Measurements from ENCODE around the gene MYO1E. TPM values are rescaled to one million over a fixed set of nuclear protein-coding genes. Genes with fewer than 3 reads are reported as not detected.

The MYO1E gene
- total and polyA plus RNA-seq, 2 of the 4 experiments (the other 2 are of a cell fraction): 13.4 to 37.3 TPM

GRCh38 chr15:59352189-59352588 lies 20.5 kb downstream of the MYO1E start:
- Histone ChIP-seq H2AK5ac (ENCODE audit: low read depth, low read length) (no peak overlapping the region), H3K4me3 (ENCODE audit: insufficient read depth, low read depth, low read length) (no peak overlapping the region), H3K27ac (ENCODE audit: insufficient read depth, low read length) (no peak overlapping the region), H4K5ac (ENCODE audit: low read depth, low read length) (no peak overlapping the region), H3K56ac (ENCODE audit: extremely low read depth, insufficient read depth, low read length) (no peak overlapping the region), H3K9ac (ENCODE audit: low read depth, low read length) (no peak overlapping the region), H3K18ac (ENCODE audit: low read depth, low read length) (no peak overlapping the region), H3K79me1 (ENCODE audit: low read depth in 1 of 2, low read length in 2 of 2) (peaks cover 32 to 78% of the 10 kb centered on the region in 2 experiments), H3K4me2 (ENCODE audit: low read depth, low read length) (no peak overlapping the region), H3K9me3 (ENCODE audit: control insufficient read depth, insufficient read depth, low read length) (no peaks in the 10 kb centered on the region), H2BK5ac (ENCODE audit: low read depth, low read length, poor library complexity, severe bottlenecking) (no peak overlapping the region), H3K4me1 (ENCODE audit: control insufficient read depth, insufficient read depth, low read length) (no peaks in the 10 kb centered on the region; the same call in 1 of the 2 replicates), H3K23ac (ENCODE audit: low read depth, low read length) (no peak overlapping the region), H2BK20ac (ENCODE audit: low read depth, low read length) (no peak overlapping the region), H4K20me1 (ENCODE audit: insufficient read depth, low read length) (peaks cover 20% of the 10 kb centered on the region), H2AFZ (replicated peaks; ENCODE audit: low read length, poor library complexity) (no peak overlapping the region), H3K14ac (replicated peaks; ENCODE audit: low read depth, low read length) (no peak overlapping the region), H2BK120ac (ENCODE audit: low read depth, low read length) (no peak overlapping the region), H3K9me1 (ENCODE audit: insufficient read depth, low read length) (peaks cover 8% of the 10 kb centered on the region), H2AK9ac (replicated peaks; ENCODE audit: low read depth, low read length, poor library complexity) (no peak overlapping the region), H3K4ac (ENCODE audit: low read depth, low read length) (no peak overlapping the region; the same call in 1 of the 2 replicates), H3K27me3 (ENCODE audit: control insufficient read depth, insufficient read depth, low read length) (no peaks in the 10 kb centered on the region), H2BK15ac (ENCODE audit: low read depth, low read length) (no peak overlapping the region), H3K36me3 (ENCODE audit: control insufficient read depth, insufficient read depth, low read length) (no peaks in the 10 kb centered on the region), H4K8ac (ENCODE audit: low read depth in 2 of 2, low read length in 2 of 2) (no peak overlapping the region), H4K91ac (ENCODE audit: insufficient read depth, low read depth, low read length) (no peak overlapping the region)
- DNase-seq: no peak
- TF ChIP-seq MAFK (IDR thresholded peaks at IDR 0.05; ENCODE audit: low read depth, low read length) (no peak), CHD1 (IDR thresholded peaks at IDR 0.05; ENCODE audit: low read depth, low read length) (no peak), POLR2A (IDR thresholded peaks at IDR 0.05; ENCODE audit: low read depth, low read length) (no peak), CTCF (conservative IDR thresholded peaks at IDR 0.05; ENCODE audit: low read depth, low read length) (no peak), FOS (IDR thresholded peaks at IDR 0.05; ENCODE audit: low read depth, low read length) (no peak), RAD21 (IDR thresholded peaks at IDR 0.05; ENCODE audit: low read length) (no peak), BHLHE40 (IDR thresholded peaks at IDR 0.05; ENCODE audit: low read depth, low read length) (no peak), ELK1 (IDR thresholded peaks at IDR 0.05; ENCODE audit: borderline replicate concordance, low read depth, low read length) (no peak), SMC3 (IDR thresholded peaks at IDR 0.05; ENCODE audit: low read depth, low read length) (no peak), MAZ (IDR thresholded peaks at IDR 0.05; ENCODE audit: borderline replicate concordance, low read depth, low read length) (no peak), CEBPB (IDR thresholded peaks at IDR 0.05; ENCODE audit: low read depth, low read length) (no peak), NFE2L2 (IDR thresholded peaks at IDR 0.05; ENCODE audit: low read depth, low read length) (no peak)
- POLR2A ChIA-PET (ENCODE audit: unreplicated experiment): no interaction called here
- no peak for ATAC-seq (ENCODE audit: low read depth)
- WGBS, 2 experiments (ENCODE audit: extremely low coverage in 2 of 2, insufficient read length in 1 of 2): 92% methylated on average over 2 of the region's 9 CpGs; no CpG with 5 or more reads in 1 of the 2 experiments
- in situ Hi-C loops (cut with MboI; ENCODE audit: low sequenced_read_pairs): no loop called here
- dilution Hi-C loops (cut with HindIII; ENCODE audit: low sequenced_read_pairs, unreplicated experiment): no loop called here
- BruUV-seq (replicated peaks): no TSS peak
- intact Hi-C loops (cut with micrococcal nuclease): no loop called here
- CTCF ChIA-PET: no interaction called here

Measured in IMR-90 (cell line).